OCI-M1 (cell line): ENCODE data around the gene ARHGEF6.
"Not testable (repeated sequence)": the region's sequence is repeated elsewhere in the genome, so short reads cannot be mapped to it uniquely, and the experiment has no call there.

Experiments used
- DNase-seq: peaks from one replicate; lab custom pipeline; 2025; lab: John Stamatoyannopoulos, UW

ARHGEF6 gene, protein sequence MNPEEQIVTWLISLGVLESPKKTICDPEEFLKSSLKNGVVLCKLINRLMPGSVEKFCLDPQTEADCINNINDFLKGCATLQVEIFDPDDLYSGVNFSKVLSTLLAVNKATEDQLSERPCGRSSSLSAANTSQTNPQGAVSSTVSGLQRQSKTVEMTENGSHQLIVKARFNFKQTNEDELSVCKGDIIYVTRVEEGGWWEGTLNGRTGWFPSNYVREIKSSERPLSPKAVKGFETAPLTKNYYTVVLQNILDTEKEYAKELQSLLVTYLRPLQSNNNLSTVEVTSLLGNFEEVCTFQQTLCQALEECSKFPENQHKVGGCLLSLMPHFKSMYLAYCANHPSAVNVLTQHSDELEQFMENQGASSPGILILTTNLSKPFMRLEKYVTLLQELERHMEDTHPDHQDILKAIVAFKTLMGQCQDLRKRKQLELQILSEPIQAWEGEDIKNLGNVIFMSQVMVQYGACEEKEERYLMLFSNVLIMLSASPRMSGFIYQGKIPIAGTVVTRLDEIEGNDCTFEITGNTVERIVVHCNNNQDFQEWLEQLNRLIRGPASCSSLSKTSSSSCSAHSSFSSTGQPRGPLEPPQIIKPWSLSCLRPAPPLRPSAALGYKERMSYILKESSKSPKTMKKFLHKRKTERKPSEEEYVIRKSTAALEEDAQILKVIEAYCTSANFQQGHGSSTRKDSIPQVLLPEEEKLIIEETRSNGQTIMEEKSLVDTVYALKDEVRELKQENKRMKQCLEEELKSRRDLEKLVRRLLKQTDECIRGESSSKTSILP

DNA sequence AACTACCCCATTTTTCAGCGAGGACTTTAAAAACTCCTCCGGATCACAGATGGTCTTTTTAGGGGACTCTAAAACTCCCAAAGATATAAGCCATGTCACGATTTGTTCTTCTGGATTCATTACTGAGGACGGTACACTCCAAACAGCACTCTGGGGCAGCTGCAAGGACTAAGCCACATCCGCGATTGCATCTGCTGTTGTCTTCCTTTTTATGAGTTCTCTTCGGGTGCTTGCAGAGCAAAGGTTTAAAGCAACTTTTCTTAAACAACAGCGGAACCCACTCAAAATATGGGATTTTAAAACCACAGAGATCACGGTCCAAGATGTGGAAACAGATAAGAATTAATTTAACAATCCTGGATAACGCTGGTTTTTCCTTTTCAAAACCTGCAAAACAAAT is at the start of gene ARHGEF6:
TSS of gene ARHGEF6 (minus strand) at position 170 of the 400 bp plus-strand sequence. CDS start at position 120, 50 bp downstream.
- DNase-seq = peak; percentile 81

DNA sequence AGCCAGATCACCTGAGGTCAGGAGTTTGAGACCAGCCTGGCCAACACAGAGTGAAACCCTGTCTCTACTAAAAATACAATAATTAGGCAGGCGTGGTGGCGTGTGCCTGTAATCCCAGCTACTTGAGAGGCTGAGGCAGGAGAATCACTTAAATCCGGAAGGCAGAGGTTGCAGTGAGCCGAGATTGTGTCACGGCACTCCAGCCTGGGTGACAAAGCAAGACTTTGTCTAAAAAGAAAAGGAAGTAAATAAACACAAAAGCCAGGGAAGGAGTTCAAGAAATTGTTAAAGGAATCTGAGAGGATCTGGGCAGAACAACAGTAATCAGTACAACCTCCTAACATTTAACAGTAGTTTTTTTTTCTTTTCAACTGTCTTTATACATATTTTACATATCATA is 48.7 kb upstream of the ARHGEF6 start:
- DNase-seq = no peak

DNA sequence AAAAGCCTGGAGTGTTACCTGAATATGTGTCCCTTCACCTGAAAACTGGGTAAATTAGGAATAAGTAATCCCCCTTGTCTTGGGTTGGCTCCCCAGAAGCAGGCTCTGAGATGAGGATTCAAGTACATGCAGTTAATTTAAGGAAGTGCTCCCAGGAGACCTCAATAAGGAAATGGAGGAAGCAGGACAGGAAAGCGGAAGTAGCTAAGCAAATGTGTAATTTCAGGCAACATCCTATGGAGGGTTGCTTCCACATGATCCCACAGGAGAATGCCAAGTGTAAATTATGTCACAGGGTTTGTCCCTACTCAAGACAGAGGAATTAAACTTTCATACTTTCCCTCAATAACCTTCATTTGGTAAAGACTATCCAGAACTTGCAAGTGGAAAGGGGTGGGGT is 48.1 kb upstream of the ARHGEF6 start:
- no peak for DNase-seq

DNA sequence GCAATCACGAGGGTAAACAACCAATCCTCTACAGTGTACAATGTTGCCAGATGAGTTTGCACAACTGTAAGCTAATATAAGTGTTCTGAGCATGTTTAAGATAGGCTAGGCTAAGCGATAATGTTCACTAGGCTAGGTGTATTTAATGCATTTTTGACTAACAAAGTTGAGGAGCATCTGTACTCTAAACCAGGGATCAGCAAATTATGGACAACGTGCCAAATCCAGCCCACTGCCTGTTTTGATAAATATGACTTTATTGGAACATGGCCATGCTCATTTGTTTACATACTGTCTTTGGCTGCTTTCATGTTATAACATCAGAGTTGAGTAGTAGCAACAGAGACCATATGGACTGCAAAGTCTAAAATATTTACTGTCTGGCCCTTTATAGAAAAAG is 46.3 kb upstream of the ARHGEF6 start:
- DNase-seq = peak; percentile 17

DNA sequence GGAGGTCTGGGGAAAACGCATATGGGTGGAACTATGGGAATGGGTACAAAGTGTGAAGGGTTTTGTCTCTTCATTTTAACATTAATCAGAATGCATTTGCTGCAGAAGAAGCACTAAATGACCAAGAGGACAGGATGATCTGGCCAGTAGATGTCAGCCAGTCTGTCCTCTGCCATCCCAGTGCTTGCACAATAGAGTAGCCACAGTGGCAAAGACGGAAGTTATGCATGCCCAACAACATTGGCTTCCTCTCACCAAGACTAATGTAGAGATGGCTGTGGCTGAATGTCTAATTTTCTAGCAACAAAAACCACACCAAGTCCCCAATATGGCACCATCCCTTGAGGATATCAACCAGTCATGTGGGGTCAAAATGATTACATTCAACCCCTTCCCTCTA is 45.0 kb upstream of the ARHGEF6 start:
- no peak for DNase-seq

DNA sequence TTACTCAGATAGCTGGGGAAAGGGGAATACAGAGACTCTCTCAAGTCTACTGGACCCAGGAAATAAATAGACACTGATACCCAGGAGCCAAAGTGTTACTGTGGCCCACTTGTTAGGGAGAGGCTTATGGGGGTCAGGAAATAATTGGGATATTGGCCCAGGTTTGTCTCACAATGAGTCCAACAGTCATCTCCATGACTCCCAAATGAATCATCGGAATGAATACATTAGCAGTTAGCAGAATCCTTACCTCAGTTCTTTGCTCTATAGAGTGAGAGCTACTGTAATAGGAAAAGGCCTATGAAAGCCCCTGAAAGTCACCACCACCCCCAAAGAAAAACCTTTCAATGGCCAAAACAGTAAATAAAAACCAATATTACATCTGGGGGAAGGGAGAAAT is 42.4 kb upstream of the ARHGEF6 start:
- no peak for DNase-seq

DNA sequence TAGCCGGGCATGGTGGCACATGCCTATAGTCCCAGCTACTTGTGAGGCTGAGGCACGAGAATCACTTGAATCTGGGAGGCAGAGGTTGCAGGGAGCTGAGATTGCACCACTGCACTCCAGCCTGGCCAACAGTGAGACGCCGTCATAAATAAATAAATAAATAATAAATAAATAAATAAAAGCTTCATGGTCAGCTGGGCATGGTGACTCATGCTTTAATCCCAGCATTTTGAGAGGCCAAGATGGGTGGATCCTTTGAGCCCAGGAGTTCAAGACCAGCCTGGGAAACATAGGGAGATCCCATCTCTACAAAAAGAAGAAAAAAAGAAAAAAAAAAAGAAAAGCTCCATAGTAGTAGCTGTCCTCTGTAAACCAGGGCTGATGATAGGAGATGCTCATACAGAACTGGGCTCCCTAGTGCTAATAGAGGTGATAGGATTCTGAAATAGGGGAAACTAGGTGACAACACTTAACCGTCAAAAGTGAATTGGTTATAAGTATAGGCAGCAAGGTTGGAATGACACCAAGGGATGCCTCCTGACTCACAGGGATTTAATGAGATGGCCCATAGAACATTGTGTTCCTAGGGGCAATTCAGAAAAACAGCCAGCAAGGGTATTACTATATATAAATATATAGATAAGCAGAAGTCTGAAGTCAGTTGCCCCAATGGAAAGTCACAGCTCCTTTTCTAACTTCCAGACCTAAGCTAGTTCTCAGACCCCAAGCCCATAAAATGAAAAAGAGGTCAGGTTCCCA is 41.8 kb upstream of the ARHGEF6 start:
- DNase-seq = no peak

DNA sequence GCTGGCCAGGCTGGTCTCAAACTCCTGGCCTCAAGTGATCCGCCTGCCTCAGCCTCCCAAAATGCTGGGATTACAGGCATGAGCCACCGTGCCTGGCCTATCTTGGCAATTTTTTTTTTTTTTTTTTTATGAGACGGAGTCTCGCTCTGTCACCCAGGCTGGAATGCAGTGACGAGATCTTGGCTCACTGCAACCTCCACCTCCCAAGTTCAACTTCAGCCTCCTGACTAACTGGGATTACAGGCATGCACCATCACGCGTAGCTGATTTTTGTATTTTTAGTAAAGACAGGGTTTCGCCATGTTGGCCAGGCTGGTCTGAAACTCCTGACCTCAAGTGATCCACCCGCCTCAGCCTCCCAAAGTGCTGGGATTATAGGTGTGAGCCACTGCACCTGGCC is 39.0 kb upstream of the ARHGEF6 start:
- not testable (repeated sequence) for DNase-seq

DNA sequence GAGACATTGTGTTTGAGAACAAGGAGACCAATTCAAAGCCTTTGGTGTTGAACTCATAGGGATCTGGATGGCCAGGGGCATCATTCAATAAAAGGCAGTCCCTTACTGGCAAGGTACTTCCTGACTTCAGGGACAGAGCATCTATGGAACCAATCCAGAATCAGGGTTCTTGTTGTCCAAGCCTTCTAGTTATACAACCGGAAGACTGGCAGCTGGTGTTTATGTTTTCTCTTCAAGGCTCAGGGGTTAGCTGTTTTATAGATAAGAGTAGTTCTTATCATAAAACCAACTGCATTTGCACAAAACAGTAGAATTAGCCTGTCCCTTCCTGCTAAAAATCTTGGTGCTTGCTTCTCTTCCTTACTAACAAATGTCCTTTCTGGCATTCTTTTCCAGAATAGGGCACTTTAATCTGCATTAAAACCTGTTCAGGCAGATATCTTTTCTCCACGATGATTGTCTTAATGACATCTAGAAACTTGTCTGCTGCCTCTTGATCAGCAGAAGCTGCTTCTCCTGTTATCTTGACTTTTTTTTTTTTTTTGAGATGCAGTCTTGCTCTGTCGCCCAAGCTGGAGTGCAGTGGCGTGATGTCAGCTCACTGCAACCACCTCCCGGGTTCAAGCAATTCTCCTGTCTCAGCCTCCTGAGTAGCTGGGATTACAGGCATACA is 38.4 kb upstream of the ARHGEF6 start:
- peak; percentile 75 for DNase-seq

DNA sequence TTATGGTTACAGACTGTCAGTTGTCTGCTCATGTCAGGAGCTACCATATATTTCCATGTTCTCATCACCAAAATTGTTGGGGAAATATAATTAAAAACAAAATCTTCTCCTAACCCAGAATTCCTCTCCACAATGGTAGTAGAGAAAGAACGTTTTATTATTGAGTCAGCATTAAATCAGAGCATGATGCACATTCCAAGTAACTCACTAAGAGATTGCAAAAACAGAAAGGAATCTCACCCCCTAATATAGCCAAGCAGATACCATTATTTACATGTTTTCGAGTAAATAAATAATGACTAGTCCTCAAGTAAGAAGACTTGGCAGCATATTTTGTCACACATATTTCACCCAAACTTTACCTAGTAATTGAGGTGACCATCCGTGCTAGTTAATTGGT is 36.2 kb upstream of the ARHGEF6 start:
- DNase-seq = no peak

DNA sequence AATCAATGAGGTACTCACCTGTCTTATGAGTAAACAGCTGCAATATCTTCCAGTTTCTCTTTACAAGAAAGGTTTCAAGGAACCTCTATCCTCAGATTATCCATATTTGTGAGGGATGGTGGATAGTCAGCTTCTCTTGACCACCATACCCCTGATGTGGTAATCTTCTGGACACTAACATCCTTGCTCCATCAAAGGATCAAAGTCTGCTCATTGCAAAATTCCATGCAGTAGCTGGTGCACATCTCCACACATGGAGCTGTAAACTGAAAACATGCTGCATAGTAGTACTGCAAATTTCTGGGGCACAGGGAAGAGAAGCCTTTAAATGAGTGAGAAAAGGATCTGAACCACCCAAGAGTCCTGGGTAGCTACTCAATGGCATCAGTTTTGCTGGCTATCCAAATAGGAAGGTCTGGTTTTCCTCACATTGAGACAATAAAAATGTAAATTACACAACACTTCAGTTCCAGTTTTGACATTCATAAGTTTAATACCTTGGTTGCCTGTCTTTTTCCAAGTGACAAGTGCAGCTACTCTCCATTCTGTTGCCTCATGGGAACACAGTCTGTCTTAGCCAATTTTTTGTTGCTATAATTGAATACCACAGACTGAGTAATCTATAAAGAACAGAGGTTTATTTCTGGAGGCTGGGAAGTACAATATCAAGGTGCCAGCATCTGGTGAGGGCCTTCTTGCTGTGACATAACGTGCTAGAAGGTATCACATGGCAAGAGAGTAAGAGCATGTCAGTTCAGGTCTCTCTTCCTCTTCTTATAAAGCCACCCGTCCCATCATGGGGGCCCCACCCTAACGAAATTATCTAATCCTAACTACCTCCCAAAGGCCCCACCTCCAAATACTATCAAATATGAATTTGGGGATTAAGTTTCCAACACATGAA is 34.4 kb upstream of the ARHGEF6 start:
- peak; percentile 70 for DNase-seq

DNA sequence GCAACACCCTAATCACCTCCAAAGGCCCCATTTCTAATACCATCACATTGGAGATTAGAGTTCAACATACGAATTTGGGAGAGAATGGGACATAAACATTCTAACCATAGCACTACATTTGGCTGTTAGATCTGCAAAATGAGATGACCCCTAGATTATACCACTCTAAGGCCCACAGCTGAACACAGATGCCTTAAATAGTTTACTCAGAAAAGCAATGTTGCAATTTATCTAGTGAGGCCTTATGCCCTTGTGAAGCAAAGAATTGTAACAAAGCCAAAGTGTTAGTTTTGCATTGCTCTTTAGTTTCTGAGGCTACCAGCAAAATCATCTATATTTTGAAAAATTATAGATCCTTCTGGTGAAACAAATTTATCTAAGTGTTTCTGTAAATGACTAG is 31.6 kb upstream of the ARHGEF6 start:
- DNase-seq = peak; percentile 78

DNA sequence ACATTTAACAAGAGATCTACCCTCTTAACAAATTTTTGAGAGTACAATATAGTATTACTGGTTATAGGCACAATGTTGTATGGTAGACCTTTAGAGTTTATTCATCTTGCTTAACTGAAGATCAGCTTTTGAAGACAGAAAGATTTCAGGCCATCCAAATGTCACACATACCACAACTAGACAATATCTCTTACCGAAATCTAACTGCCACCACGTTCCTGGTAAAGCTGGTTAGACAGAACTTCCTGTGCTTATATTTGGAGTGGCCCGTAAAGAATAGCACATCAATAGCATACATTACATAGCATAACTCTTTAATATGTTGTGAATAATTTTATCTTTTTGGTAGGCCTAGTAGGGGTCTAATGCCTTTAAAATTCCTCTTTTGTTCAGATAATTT is 29.8 kb upstream of the ARHGEF6 start:
- DNase-seq = peak; percentile 80

DNA sequence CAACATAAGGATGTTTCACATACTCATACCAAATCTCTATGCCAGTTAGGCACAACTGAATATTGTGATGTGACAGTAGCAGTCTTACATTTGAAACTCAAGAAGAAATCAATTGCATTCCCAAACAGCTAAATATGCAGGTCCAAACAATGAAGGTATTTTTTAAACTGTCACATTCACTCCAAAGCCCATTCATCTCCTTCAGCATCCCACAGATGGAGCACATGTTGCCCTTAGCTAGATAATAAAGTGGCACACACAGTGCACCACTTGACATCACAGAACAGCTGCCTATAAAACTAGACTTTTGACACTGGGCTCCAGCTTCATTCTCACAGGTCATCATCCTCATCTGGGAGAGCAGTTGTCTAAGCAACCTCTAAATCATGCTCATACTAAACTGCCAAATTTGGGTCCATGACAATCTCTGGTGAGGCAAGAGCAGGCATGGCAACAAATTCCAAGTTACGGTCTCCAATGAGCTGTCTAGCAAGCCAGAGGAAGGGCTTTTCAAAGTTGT is 26.2 kb upstream of the ARHGEF6 start:
- no peak for DNase-seq

DNA sequence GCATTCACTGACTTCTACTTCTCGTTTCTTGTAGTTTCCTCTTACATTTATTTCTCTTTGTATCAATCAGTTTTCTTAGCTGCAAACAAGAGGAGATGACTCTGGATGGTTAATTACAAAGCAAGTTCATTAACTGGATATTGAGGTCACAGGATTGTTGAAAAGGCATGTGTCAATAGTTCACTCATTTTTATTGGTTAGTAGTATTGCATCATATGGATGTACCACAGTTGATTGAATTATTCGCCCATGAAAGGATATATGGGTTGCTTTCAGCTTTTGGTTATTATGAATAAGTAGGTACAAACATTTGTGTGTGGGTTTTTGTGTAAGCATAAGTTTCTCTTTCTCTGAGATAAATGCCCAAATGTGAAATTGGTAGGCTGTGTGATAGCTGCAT is 21.8 kb upstream of the ARHGEF6 start:
- no peak for DNase-seq

DNA sequence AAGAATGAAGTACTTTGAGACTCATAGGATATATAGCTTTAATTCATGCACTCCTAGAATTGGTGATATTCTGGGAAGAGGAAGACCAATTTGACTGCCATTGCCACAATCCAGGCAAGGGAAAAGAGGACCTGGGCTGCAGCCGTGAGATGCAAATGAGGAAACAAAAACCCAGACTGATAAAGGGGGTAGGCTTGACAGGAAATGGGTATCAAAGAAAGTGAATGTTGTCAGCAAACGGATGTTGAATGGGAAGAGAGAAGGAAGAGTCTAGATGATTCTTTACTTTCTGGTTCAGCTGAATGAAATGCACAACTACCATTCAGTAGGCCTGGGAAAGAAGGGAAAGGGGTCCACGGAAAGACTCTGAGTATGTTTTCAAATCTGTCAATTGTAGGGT is 17.1 kb upstream of the ARHGEF6 start:
- peak; percentile 50 for DNase-seq

DNA sequence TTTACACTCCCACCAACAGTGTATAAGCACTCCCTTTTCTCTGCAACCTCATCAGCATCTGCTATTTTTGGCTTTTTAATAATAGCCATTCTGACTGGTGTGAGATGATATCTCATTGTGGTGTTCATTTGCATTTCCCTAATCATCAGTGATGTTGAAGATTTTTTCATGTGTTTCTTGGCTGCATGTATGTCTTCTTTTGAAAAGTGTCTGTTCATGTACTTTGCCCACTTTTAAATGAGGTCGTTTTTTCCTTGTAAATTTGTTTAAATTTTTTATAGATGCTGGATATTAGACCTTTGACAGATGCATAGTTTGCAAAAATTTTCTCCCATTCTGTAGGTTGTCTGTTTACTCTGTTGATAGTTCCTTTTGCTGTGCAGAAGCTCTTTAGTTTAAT is 14.4 kb upstream of the ARHGEF6 start:
- DNase-seq = not testable (repeated sequence)

DNA sequence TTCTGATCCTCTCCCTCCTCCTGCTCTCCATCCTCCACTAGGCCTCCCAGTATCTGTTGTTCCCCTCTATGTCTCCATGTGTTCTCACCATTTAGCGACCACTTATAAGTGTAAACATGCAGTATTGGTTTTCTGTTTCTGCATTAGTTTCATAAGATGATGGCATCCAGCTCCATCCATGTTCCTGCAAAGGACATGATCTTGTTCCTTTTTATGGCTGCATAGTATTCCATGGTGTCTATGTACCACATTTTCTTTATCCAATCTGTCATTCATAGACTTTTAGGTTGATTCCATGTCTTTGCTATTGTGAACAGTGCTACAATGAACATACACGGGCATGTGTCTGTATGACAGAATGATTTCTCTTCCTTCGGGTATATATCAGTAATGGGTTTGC is 13.9 kb upstream of the ARHGEF6 start:
- not testable (repeated sequence) for DNase-seq

DNA sequence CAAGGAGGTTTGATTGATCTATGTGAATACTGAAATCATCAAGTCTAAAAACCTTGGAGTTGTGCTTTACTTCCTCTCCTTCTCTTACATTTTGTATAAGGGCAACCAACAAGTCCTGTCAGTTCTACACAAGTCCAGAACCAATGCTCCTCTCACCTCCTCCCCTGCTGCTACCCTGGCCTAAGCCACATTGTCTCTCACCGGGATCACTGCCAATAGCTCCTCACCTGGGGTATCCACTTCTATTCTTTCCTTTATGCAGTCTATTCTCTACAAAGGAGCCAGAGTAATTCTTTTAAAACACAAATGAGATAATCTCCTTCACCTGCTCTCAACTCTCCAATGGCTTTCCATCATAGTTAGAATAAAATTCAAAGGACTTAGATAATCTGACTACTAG is 13.3 kb upstream of the ARHGEF6 start:
- DNase-seq = no peak

DNA sequence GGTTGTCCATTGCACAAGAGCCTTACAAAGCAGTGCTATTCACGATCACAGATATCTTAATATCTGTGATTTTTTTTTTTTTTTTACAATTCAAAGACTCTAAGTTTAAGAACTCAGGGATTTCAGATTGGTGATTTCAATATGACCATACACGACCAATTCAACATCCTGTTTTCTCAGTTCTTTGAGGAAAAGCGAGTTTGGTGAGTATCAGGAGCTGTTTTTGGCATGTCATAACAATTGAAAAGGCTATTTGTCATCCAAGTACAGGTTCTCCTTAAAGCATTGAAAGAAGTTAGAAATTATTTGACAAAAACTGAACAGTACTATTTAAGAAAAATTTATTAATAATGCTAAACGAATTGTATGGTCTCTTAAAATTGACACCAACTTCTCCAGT is 9.1 kb upstream of the ARHGEF6 start:
- no peak for DNase-seq

DNA sequence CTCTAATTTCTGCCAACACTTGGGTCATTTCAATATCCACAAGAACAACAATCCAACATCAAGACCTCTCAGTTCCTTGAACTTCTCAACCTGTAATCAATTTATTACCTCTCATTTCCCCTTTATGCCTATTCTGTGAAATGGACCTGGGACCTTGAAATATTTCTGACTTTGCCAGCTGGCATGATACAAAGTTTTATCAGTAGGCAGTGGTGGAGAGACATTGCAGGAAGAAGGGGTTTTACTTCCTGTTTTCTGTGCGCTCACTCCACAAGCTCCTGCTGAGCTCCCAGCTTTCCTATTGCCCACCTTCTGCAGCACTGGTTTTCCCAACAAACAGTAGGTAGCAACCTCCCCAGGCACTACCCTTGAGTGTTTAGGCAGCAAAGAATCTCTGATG is 3.5 kb upstream of the ARHGEF6 start:
- DNase-seq = peak; percentile 87
